ENCODE results near the gene SLC27A5.
A peak's percentile ranks its signal among the peaks of the same experiment; 100 is the strongest.
"Not testable (repeated sequence)": the region's sequence is repeated elsewhere in the genome, so short reads cannot be mapped to it uniquely, and the experiment has no call there.

SLC27A5 gene

GRCh38 chr19:58548859-58549663 is 37.3 kb upstream of the SLC27A5 start:
- Histone ChIP-seq H3K9me3 (ENCODE audit: control insufficient read depth, low read length) (no peaks in the 10 kb centered on the region), H3K9ac (ENCODE audit: low read length) (no peak overlapping the region), H3K4me1 (ENCODE audit: control insufficient read depth, insufficient read depth, low read length) (peaks cover 25% of the 10 kb centered on the region), H3K36me3 (ENCODE audit: control insufficient read depth, insufficient read depth, low read length, severe bottlenecking) (peaks cover 60% of the 10 kb centered on the region), H3K27me3 (replicated peaks; ENCODE audit: control insufficient read depth, insufficient read depth, low read length) (no peaks in the 10 kb centered on the region), H3K4me3 (ENCODE audit: low read length) (no peak overlapping the region)
- no peak for DNase-seq (ENCODE audit: low read depth)

GRCh38 chr19:58547323-58548312 is 35.8 kb upstream of the SLC27A5 start:
- Histone ChIP-seq H3K4me1 (ENCODE audit: control insufficient read depth, insufficient read depth, low read length) (peaks cover 17% of the 10 kb centered on the region), H3K27me3 (replicated peaks; ENCODE audit: control insufficient read depth, insufficient read depth, low read length) (no peaks in the 10 kb centered on the region), H3K9me3 (ENCODE audit: control insufficient read depth, low read length) (no peaks in the 10 kb centered on the region), H3K4me3 (ENCODE audit: low read length) (no peak overlapping the region), H3K36me3 (ENCODE audit: control insufficient read depth, insufficient read depth, low read length, severe bottlenecking) (peaks cover 56% of the 10 kb centered on the region), H3K9ac (ENCODE audit: low read length) (no peak overlapping the region)
- no peak for DNase-seq (ENCODE audit: low read depth)

- no peaks in the 10 kb centered on the region for H3K27me3 ChIP-seq (replicated peaks; ENCODE audit: control insufficient read depth, insufficient read depth, low read length)
- H3K9me3 ChIP-seq (ENCODE audit: control insufficient read depth, low read length), result no peaks in the 10 kb centered on the region
- peak overlapping the region; percentile 95 for H3K9ac ChIP-seq (ENCODE audit: low read length)
- DNase-seq (ENCODE audit: low read depth), result no peak
- peak overlapping the region; percentile 95 for H3K4me3 ChIP-seq (ENCODE audit: low read length)
- peaks cover 41% of the 10 kb centered on the region for H3K36me3 ChIP-seq (ENCODE audit: control insufficient read depth, insufficient read depth, low read length, severe bottlenecking)
- H3K4me1 ChIP-seq (ENCODE audit: control insufficient read depth, insufficient read depth, low read length), result peaks cover 17% of the 10 kb centered on the region
Observed at GRCh38 chr19:58546019-58546530, 34.3 kb upstream of the SLC27A5 start.

GRCh38 chr19:58545286-58546018 is 33.7 kb upstream of the SLC27A5 start:
- peaks cover under 1% of the 10 kb centered on the region for H3K27me3 ChIP-seq (replicated peaks; ENCODE audit: control insufficient read depth, insufficient read depth, low read length)
- H3K36me3 ChIP-seq (ENCODE audit: control insufficient read depth, insufficient read depth, low read length, severe bottlenecking), result peaks cover 34% of the 10 kb centered on the region
- H3K4me1 ChIP-seq (ENCODE audit: control insufficient read depth, insufficient read depth, low read length), result peaks cover 17% of the 10 kb centered on the region
- H3K9me3 ChIP-seq (ENCODE audit: control insufficient read depth, low read length), result no peaks in the 10 kb centered on the region
- H3K9ac ChIP-seq (ENCODE audit: low read length), result peak overlapping the region; percentile 95
- H3K4me3 ChIP-seq (ENCODE audit: low read length), result peak overlapping the region; percentile 95
- peak; percentile 30 for DNase-seq (ENCODE audit: low read depth)

GRCh38 chr19:58544591-58545285 is 32.9 kb upstream of the SLC27A5 start:
- Histone ChIP-seq H3K36me3 (ENCODE audit: control insufficient read depth, insufficient read depth, low read length, severe bottlenecking) (peaks cover 27% of the 10 kb centered on the region), H3K27me3 (replicated peaks; ENCODE audit: control insufficient read depth, insufficient read depth, low read length) (peaks cover 4% of the 10 kb centered on the region), H3K9me3 (ENCODE audit: control insufficient read depth, low read length) (no peaks in the 10 kb centered on the region), H3K4me1 (ENCODE audit: control insufficient read depth, insufficient read depth, low read length) (peaks cover 17% of the 10 kb centered on the region), H3K9ac (ENCODE audit: low read length) (peak overlapping the region; percentile 95), H3K4me3 (ENCODE audit: low read length) (peak overlapping the region; percentile 95)
- peak; percentile 81 for DNase-seq (ENCODE audit: low read depth)

GRCh38 chr19:58543826-58544590 is 32.2 kb upstream of the SLC27A5 start, which contains the start of gene TRIM28:
Gene TRIM28, plus strand, starts transcription at chr19:58544064. Its CDS starts 694 bp downstream, at chr19:58544758.
- peak within 1 kb of the TSS; percentile 95 for H3K4me3 ChIP-seq (ENCODE audit: low read length)
- no peaks in the 10 kb centered on the region for H3K9me3 ChIP-seq (ENCODE audit: control insufficient read depth, low read length)
- H3K9ac ChIP-seq (ENCODE audit: low read length), result peak within 1 kb of the TSS; percentile 95
- peaks cover 20% of the 10 kb centered on the region for H3K36me3 ChIP-seq (ENCODE audit: control insufficient read depth, insufficient read depth, low read length, severe bottlenecking)
- DNase-seq (ENCODE audit: low read depth), result peak; percentile 99
- H3K4me1 ChIP-seq (ENCODE audit: control insufficient read depth, insufficient read depth, low read length), result peaks cover 17% of the 10 kb centered on the region
- peaks cover 4% of the 10 kb centered on the region for H3K27me3 ChIP-seq (replicated peaks; ENCODE audit: control insufficient read depth, insufficient read depth, low read length)

GRCh38 chr19:58542641-58543372 is 31.0 kb upstream of the SLC27A5 start:
- H3K27me3 ChIP-seq (replicated peaks; ENCODE audit: control insufficient read depth, insufficient read depth, low read length); DNase-seq (ENCODE audit: low read depth); H3K9me3 ChIP-seq (ENCODE audit: control insufficient read depth, low read length); H3K4me3 ChIP-seq (ENCODE audit: low read length); H3K9ac ChIP-seq (ENCODE audit: low read length); H3K36me3 ChIP-seq (ENCODE audit: control insufficient read depth, insufficient read depth, low read length, severe bottlenecking): not testable (repeated sequence)
- H3K4me1 ChIP-seq (ENCODE audit: control insufficient read depth, insufficient read depth, low read length), result peaks cover 17% of the 10 kb centered on the region

- peaks cover 23% of the 10 kb centered on the region for H3K27me3 ChIP-seq (replicated peaks; ENCODE audit: control insufficient read depth, insufficient read depth, low read length)
- not testable (repeated sequence) for H3K9me3 ChIP-seq (ENCODE audit: control insufficient read depth, low read length); H3K4me1 ChIP-seq (ENCODE audit: control insufficient read depth, insufficient read depth, low read length); H3K4me3 ChIP-seq (ENCODE audit: low read length); H3K9ac ChIP-seq (ENCODE audit: low read length); DNase-seq (ENCODE audit: low read depth); H3K36me3 ChIP-seq (ENCODE audit: control insufficient read depth, insufficient read depth, low read length, severe bottlenecking)
Observed at GRCh38 chr19:58539169-58539559, 27.4 kb upstream of the SLC27A5 start.

GRCh38 chr19:58538257-58539168 is 26.7 kb upstream of the SLC27A5 start:
- no peak for DNase-seq (ENCODE audit: low read depth)
- Histone ChIP-seq H3K27me3 (replicated peaks; ENCODE audit: control insufficient read depth, insufficient read depth, low read length) (peaks cover 28% of the 10 kb centered on the region), H3K9ac (ENCODE audit: low read length) (no peak overlapping the region), H3K4me3 (ENCODE audit: low read length) (no peak overlapping the region), H3K9me3 (ENCODE audit: control insufficient read depth, low read length) (no peaks in the 10 kb centered on the region), H3K4me1 (ENCODE audit: control insufficient read depth, insufficient read depth, low read length) (no peaks in the 10 kb centered on the region), H3K36me3 (ENCODE audit: control insufficient read depth, insufficient read depth, low read length, severe bottlenecking) (no peaks in the 10 kb centered on the region)
